Embryonic facial prominence (tissue), 1 donor: Measurements from ENCODE around the gene RPRML.

Source experiments
- DNase-seq: peaks from one replicate; pipeline ENCODE4 v3.0.0-alpha.2; 2016; ENCODE audit errors: extremely low spot score

Gene RPRML

GRCh38 chr17:46944931-46945330 lies 34.1 kb downstream of the RPRML start:
- DNase-seq, result no peak

DNA sequence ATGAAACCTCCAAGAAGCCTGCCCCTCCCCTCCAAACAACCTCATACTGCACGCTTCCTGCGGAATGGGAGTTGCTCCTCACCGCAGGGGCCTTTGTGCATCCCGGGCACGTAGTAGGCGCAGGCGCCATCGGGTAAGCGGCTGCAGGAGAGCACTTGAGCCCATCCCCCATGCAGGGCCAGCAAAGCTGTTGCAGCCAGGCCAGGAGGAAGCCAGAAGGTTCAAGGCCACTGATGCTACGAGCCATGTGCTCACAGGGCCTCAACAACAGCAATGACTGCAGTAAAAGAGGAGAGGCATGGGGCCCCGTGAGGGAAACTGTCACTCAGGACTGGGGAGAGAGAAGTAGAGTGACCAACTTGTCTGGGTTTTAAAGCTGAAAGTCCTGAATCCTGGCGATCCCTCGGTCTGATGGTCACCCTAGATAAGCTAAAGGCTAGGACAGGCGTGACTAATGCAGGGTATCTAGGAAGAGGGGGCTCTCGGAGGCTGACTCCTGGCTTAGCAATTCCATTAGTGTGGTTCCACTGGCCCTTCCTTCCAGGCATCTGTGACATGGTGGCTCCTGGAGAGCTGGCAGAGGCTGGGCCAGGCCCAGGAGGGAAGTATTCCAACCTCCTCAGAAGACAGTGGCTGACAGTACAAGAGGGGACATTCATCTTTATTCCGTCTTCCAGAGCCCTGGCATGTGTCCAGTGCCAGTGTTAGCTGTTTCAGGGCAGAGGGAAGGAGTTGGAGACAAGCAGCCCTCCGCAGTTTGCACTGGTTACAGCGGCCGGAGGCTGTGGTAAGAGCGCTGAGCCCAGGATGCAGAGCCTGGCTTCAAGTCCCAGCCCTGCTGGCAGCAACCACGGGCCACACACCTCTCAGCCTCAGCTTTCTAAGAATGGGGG lies 35.3 kb downstream of the RPRML start:
- DNase-seq, result no peak

DNA sequence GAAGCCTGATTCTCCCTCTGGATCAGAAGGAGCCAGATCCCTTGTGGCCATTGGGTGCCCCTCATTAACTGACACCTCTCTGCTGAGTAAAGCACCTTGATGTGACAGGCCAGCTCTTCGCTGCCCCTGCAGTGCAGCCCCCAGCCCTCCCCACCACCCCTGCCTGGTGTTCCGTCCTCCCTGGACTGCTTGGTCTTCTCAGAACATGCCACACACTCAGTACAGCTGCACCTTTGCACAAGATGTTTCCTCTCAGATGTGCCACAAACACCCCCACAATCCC lies 35.9 kb downstream of the RPRML start:
- DNase-seq, result no peak

DNA sequence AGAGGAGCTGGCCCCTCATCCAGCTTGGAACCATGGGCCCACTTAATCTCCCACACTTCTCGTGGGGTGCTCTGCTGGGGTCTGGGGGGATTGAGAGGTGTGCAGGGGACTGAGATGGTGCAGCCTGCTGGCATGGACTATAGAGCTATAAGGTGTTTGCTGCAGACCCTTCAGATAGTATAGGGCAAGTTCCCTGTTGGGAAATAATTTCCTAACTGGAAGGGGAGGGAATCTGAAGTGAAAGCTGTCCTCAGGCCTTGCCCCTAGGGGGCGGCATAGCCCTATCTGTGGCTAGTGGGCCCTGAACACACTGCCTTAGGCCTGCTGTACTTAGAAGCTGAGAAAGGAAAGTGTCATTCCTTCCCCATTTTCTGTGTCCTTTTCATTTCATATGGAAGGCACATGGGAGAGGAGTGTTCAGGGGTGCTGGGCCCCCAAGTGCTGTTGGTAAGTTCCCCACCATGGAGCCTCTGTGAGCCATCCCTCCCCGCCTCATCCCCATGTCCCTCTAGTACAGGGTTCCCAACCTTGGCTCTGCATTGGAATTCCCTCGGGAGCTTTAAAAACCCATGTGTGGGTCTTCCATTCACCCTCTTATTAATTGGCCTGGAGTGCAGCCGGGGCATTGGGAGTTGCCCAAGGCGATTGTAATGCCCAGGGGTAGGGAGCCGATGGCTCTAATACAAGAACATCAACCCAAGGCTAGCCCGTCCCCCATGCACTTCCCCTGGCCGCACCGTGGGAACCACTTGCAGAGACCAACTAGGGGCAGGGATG lies 36.4 kb downstream of the RPRML start:
- DNase-seq, result no peak

- DNase-seq, result no peak
Observed at GRCh38 chr17:46940692-46941404, 38.2 kb downstream of the RPRML start.

- no peak for DNase-seq
Observed at GRCh38 chr17:46935658-46936266, 43.3 kb downstream of the RPRML start.

DNA sequence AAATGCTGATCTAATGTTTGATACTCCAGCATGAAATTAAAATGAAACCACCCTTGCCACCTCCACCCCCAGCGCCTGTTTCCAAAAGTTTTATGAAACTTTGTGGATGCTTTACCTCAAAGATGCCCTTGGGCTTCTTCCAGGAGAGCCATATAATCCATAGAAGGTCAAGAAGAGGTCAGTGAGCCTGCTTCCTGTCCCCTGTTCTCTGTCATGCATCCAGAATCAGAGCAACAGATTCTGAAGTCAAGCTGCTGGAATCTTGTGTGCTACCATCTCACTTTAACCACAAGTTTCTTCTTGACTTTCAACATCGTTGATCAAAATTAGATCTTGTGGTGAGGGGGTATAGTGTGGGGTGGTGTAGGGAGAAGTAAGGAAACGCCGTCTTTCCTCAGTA lies 47.5 kb downstream of the RPRML start:
- no peak for DNase-seq

- DNase-seq, result no peak
Observed at GRCh38 chr17:46930051-46930450, 49.0 kb downstream of the RPRML start.

DNA sequence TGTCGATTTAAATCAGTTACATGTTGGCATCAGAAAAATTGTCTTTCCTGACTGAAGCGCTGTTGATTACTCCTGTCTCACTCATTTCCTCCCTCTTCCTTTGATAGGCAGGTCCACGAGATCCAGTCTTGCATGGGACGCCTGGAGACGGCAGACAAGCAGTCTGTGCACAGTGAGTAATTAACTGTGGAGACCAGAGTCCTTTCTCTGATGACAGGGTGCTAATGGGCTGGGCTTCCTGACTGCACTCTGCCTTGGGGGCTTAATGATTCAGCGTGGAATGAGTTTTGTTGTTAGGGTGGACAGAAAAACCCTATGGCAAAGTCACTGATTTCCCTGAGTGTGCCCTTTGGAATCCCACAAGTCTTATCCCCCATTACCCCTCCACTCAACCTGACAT lies 49.6 kb downstream of the RPRML start:
- no peak for DNase-seq

DNA sequence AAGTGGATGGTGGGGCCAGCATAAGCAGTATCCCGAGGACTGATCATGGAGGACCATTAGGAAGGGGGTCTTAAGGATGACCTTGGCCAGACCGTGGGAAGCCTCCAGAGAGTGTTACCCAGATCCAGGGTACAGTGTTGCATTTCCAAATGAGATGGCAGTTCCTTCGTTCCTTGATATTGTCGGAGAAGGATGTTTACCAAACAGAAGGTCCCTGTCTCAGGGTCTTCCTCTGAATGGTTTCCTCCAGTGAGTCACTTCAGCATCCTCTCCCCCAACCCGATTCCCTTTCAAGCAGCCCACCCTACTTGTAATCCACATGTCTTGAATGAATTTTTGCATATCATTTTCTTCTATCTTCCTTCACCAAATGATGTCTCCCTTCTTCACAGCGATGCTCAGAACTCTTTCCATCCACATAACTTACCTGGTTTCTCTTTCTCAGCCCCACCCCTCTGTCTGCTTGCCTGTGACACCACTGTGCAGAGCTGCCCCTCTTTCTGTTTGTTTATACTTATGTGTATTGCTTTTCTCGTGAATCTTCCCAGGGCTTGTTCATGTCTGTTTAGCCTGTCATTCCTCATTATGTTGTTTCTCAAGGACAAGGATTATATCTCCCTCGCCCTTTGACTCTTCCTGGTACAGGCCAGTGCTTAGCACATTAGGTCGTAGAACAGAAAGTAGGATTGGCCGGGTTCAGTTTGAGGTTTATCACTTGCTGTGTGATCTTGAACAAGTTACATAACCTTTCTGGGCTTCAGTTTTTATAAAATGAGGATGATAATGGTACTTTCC lies 50.4 kb downstream of the RPRML start:
- DNase-seq, result no peak
